Fibroblast of villous mesenchyme (primary cell): ENCODE measurements around the gene IL7R. TPM values are rescaled to one million over a fixed set of nuclear protein-coding genes. Genes with fewer than 3 reads are reported as not detected.

Experiments
- DNase-seq: peaks from one replicate; pipeline ENCODE4 v3.0.0-alpha.2; 2010; ENCODE audit warnings: low read depth
- H3K4me3 ChIP-seq: 2 replicates; pipeline ENCODE4 v1.5.1; 2011; ENCODE audit warnings: low read depth, mild to moderate bottlenecking, low read length
- CTCF ChIP-seq: IDR thresholded peaks from 2 replicates; pipeline ENCODE4 v1.5.1; 2012; ENCODE audit warnings: low read depth, mild to moderate bottlenecking, low read length; ENCODE audit not compliant: insufficient read depth
- small RNA-seq: library from RNA; depleted of rRNA; stranded (forward); fragments of <200 nt; gene quantifications from one replicate; pipeline ENCODE3, GENCODE V24; 2012
- total RNA-seq: library from RNA; depleted of rRNA; stranded (reverse); fragments of >200 nt; gene quantifications from 2 replicates; pipeline ENCODE4 v1.2.3, GENCODE V29; 2012

Gene IL7R
- total RNA-seq, 1 donor, result 74.7 TPM

GRCh38 chr5:35920890-35921289 lies 64.2 kb downstream of the IL7R start:
- peak; percentile 20 for TF ChIP-seq CTCF
- no peak for DNase-seq
- H3K4me3 ChIP-seq, result no peak overlapping the region

GRCh38 chr5:35921930-35922329 lies 65.2 kb downstream of the IL7R start:
- no peak overlapping the region for H3K4me3 ChIP-seq
- TF ChIP-seq CTCF, result no peak
- no peak for DNase-seq

- no peak overlapping the region for H3K4me3 ChIP-seq
- DNase-seq, result no peak
- no peak for TF ChIP-seq CTCF
Observed at GRCh38 chr5:35922468-35922867, 65.8 kb downstream of the IL7R start.

- H3K4me3 ChIP-seq, result no peak overlapping the region
- no peak for TF ChIP-seq CTCF
- peak; percentile 34 for DNase-seq
Observed at GRCh38 chr5:35924122-35924949, 67.6 kb downstream of the IL7R start.

- peak; percentile 71 for DNase-seq
- TF ChIP-seq CTCF, result peak; percentile 77
- H3K4me3 ChIP-seq, result no peak overlapping the region
Observed at GRCh38 chr5:35924950-35925722, 68.4 kb downstream of the IL7R start.

GRCh38 chr5:35926389-35927051 lies 69.8 kb downstream of the IL7R start:
- peak; percentile 58 for DNase-seq
- peak overlapping the region; percentile 42 for H3K4me3 ChIP-seq
- peak; percentile 85 for TF ChIP-seq CTCF

Small RNA genes lying within 50 kb of the gene (small RNA-seq; reads per million reads assigned to genes)
- not detected for gene AC112204.1

Other genes starting within 250 kb of the IL7R start
- gene SPEF2, start 239.0 kb upstream of the IL7R start, total RNA-seq, result 3.5 and 4.3 TPM in 2 replicates
- 0.43 TPM in 1 of 2 replicates, not detected in the other for gene CAPSL, start 81.7 kb downstream of the IL7R start, total RNA-seq
- gene UGT3A1, start 134.5 kb downstream of the IL7R start, total RNA-seq, result not detected in 2 replicates
- not detected in 2 replicates for gene UGT3A2, start 210.0 kb downstream of the IL7R start, total RNA-seq